ENCODE data around the gene GJE1.

DNA sequence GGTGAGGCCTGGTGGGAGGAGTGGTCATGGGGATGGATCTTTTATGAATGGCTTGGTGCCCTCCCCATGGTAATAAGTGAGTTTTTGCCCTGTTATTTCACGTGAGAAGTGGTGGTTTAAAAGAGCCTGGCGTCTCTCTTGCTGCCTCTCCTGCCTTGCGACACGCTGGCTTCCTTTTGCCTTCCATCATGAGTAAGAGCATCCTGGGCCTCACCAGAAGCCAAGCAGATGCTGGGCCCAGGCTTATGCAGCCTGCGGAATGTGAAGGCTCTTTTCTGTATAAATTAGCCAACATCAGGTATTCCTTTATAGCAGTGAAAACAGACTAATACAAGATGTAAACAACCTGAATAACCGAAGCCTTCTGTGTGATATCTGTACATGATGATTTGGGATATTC, 42.0 kb downstream of the GJE1 start:
- TF ChIP-seq, protein P1, sequence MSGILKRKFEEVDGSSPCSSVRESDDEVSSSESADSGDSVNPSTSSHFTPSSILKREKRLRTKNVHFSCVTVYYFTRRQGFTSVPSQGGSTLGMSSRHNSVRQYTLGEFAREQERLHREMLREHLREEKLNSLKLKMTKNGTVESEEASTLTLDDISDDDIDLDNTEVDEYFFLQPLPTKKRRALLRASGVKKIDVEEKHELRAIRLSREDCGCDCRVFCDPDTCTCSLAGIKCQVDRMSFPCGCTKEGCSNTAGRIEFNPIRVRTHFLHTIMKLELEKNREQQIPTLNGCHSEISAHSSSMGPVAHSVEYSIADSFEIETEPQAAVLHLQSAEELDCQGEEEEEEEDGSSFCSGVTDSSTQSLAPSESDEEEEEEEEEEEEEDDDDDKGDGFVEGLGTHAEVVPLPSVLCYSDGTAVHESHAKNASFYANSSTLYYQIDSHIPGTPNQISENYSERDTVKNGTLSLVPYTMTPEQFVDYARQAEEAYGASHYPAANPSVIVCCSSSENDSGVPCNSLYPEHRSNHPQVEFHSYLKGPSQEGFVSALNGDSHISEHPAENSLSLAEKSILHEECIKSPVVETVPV (CRISPR knock-in tag; IDR thresholded peaks at IDR 0.05), result no peak
- TF ChIP-seq ARNTL (CRISPR knock-in tag; IDR thresholded peaks at IDR 0.05; ENCODE audit: borderline replicate concordance, low read depth), result no peak
- no peak for TF ChIP-seq RARB (CRISPR knock-in tag; IDR thresholded peaks at IDR 0.05)
